ENCODE data around the gene ESPN.
"Not testable (repeated sequence)": the region's sequence is repeated elsewhere in the genome, so short reads cannot be mapped to it uniquely, and the experiment has no call there.

The ESPN gene

GRCh38 chr1:6448749-6449631, 24.4 kb downstream of the ESPN start:
- no peak for DNase-seq (ENCODE audit: low read depth, low spot score)

- DNase-seq (ENCODE audit: low read depth, low spot score): no peak
Observed at GRCh38 chr1:6450005-6450450, 25.5 kb downstream of the ESPN start.

GRCh38 chr1:6450486-6450885, 25.9 kb downstream of the ESPN start:
- DNase-seq (ENCODE audit: low read depth, low spot score): not testable (repeated sequence)

GRCh38 chr1:6450943-6451373, 26.4 kb downstream of the ESPN start:
- DNase-seq (ENCODE audit: low read depth, low spot score): no peak

GRCh38 chr1:6453895-6454855, 29.6 kb downstream of the ESPN start:
- DNase-seq (ENCODE audit: low read depth, low spot score): not testable (repeated sequence)

- no peak for DNase-seq (ENCODE audit: low read depth, low spot score)
Observed at GRCh38 chr1:6454856-6455751, 30.5 kb downstream of the ESPN start.

- DNase-seq (ENCODE audit: low read depth, low spot score): not testable (repeated sequence)
Observed at GRCh38 chr1:6455752-6456520, 31.4 kb downstream of the ESPN start.

- DNase-seq (ENCODE audit: low read depth, low spot score): no peak
Observed at GRCh38 chr1:6456800-6457466, 32.4 kb downstream of the ESPN start.

- no peak for DNase-seq (ENCODE audit: low read depth, low spot score)
Observed at GRCh38 chr1:6459850-6460265, 35.3 kb downstream of the ESPN start.

- peak; percentile 74 for DNase-seq (ENCODE audit: low read depth, low spot score)
Observed at GRCh38 chr1:6460301-6461050, 35.9 kb downstream of the ESPN start.

- DNase-seq (ENCODE audit: low read depth, low spot score): no peak
Observed at GRCh38 chr1:6461051-6461530, 36.5 kb downstream of the ESPN start.

GRCh38 chr1:6461538-6462411, 37.2 kb downstream of the ESPN start:
- DNase-seq (ENCODE audit: low read depth, low spot score): no peak

GRCh38 chr1:6462412-6463119, 38.0 kb downstream of the ESPN start:
- DNase-seq (ENCODE audit: low read depth, low spot score): no peak

- DNase-seq (ENCODE audit: low read depth, low spot score): no peak
Observed at GRCh38 chr1:6463120-6463412, 38.5 kb downstream of the ESPN start.

- no peak for DNase-seq (ENCODE audit: low read depth, low spot score)
Observed at GRCh38 chr1:6464514-6464836, 39.9 kb downstream of the ESPN start.

- no peak for DNase-seq (ENCODE audit: low read depth, low spot score)
Observed at GRCh38 chr1:6464915-6465314, 40.3 kb downstream of the ESPN start.

GRCh38 chr1:6465461-6466005, 41.0 kb downstream of the ESPN start:
- DNase-seq (ENCODE audit: low read depth, low spot score): no peak
